Measurements from ENCODE around the gene PELO. TPM values are rescaled to one million over a fixed set of nuclear protein-coding genes. Genes with fewer than 3 reads are reported as not detected.

PELO gene
- total RNA-seq, 3 donors from 2014 or later = 14.9 to 59.4 (median 17.9) TPM

DNA sequence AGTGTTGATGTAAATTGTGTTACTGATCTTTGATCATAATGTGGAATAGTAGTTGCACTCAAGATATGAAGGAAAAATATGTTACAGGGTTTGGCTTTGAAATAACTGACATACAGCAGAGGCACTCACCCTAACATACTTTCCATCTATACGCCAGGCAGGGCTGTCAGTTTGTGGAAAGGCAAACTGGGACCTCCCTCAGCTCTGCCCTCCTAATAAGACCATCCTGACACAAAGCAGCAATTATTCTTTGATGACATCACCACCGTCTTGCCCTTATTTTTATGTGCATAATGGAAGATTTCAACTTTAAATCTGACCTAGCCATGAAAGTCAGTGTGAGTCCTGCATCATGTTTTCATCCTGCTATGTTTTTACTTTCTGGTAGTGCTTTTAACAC is 42.9 kb downstream of the PELO start:
- no peak for ATAC-seq
- TF ChIP-seq, protein P1, sequence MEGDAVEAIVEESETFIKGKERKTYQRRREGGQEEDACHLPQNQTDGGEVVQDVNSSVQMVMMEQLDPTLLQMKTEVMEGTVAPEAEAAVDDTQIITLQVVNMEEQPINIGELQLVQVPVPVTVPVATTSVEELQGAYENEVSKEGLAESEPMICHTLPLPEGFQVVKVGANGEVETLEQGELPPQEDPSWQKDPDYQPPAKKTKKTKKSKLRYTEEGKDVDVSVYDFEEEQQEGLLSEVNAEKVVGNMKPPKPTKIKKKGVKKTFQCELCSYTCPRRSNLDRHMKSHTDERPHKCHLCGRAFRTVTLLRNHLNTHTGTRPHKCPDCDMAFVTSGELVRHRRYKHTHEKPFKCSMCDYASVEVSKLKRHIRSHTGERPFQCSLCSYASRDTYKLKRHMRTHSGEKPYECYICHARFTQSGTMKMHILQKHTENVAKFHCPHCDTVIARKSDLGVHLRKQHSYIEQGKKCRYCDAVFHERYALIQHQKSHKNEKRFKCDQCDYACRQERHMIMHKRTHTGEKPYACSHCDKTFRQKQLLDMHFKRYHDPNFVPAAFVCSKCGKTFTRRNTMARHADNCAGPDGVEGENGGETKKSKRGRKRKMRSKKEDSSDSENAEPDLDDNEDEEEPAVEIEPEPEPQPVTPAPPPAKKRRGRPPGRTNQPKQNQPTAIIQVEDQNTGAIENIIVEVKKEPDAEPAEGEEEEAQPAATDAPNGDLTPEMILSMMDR (IDR thresholded peaks at IDR 0.05) = no peak
- no peaks in the 10 kb centered on the region for H3K36me3 ChIP-seq (ENCODE audit: low read depth)
- DNase-seq = no peak
- intact Hi-C loops (cut with DNase I, micrococcal nuclease) = no loop called here
- no peaks in the 10 kb centered on the region for H3K9me3 ChIP-seq
- H3K4me3 ChIP-seq = no peak overlapping the region
- no peaks in the 10 kb centered on the region for H3K4me1 ChIP-seq (ENCODE audit: low read depth)

DNA sequence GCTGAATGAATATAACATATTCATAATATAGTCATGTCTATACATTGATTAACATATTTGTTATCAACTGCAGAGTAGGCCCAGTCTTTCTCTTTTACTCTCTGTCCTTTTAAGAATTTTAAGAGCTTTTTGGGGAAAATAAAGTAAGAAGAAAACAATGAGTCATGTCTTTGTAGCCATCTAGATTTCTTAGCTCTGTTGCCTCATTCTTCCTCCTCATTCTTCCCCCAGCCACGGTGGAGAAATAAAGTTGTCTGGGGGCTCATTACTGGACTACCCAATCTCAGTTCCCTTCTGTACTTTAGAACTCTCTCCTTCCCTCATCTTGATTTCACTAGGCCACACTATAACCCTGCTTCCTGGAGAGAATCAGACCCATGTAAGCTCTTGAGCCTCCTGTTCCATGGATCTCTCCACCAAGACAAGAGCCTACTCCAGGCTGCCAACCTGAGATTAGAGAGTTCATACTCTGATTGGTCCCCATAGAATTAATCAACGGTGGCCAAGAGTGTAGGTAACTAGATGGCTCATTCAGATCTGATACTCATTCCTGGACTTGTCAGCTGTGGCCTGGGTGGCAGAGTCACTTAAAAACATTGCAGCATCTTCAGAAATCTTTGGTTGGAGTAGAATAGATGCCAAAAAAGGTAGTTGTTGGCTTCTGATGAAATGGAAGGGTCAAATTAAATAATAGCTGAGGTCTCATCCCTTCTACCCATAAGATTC is 44.2 kb downstream of the PELO start:
- H3K4me3 ChIP-seq = no peak overlapping the region
- no peaks in the 10 kb centered on the region for H3K36me3 ChIP-seq (ENCODE audit: low read depth)
- intact Hi-C loops (cut with DNase I, micrococcal nuclease) = no loop called here
- no peak for ATAC-seq
- DNase-seq = no peak
- TF ChIP-seq, protein P1 (IDR thresholded peaks at IDR 0.05) = no peak
- no peaks in the 10 kb centered on the region for H3K4me1 ChIP-seq (ENCODE audit: low read depth)
- no peaks in the 10 kb centered on the region for H3K9me3 ChIP-seq

DNA sequence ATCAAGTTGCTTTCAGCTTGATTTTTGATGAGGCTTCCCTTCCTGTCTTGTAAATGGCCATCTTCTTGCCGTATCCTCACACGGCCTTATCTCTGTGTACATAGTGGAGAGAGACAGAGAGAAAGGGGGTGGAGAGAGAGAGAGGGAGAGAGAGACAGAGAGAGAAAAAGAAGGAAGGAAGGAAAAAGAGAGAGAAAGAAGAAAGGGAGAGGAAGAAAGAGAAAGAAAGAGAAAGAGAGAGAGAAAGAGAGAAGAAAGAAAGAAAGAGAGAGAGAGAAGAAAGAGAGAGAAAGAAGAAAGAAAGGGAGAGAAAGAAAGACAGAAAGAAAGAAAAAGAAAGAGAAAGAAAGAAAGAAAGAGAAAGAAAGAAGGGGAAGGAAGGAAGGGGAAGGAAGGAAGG is 46.6 kb downstream of the PELO start:
- H3K36me3 ChIP-seq (ENCODE audit: low read depth) = no peaks in the 10 kb centered on the region
- H3K9me3 ChIP-seq = no peaks in the 10 kb centered on the region
- intact Hi-C loops (cut with DNase I, micrococcal nuclease) = no loop called here
- DNase-seq (no peak), ATAC-seq (no peak)
- no peak overlapping the region for H3K4me3 ChIP-seq
- TF ChIP-seq, protein P1 (IDR thresholded peaks at IDR 0.05) = no peak
- no peaks in the 10 kb centered on the region for H3K4me1 ChIP-seq (ENCODE audit: low read depth)

DNA sequence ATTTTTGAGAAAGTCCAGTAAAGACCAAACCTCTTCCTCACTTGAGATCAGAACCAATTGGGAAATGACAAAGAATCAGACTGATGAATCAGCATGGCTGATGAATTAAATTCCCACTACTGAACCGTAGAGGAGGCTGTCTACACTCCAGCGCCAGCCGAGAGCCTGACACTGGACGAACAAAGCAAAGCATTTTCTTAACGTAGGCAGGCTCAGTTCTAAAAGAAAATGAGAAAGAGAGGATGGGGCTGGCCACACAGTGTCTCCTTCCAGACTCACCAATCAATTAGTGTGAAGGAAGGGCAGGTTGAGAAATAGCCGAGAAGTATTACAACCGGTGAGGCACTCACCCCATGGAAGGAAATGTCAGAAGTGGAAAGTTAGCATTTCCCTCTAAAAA is 49.4 kb downstream of the PELO start:
- H3K36me3 ChIP-seq (ENCODE audit: low read depth) = no peaks in the 10 kb centered on the region
- intact Hi-C loops (cut with DNase I, micrococcal nuclease) = no loop called here
- no peaks in the 10 kb centered on the region for H3K4me1 ChIP-seq (ENCODE audit: low read depth)
- no peak for ATAC-seq
- DNase-seq = no peak
- TF ChIP-seq, protein P1 (IDR thresholded peaks at IDR 0.05) = no peak
- no peaks in the 10 kb centered on the region for H3K9me3 ChIP-seq
- H3K4me3 ChIP-seq = no peak overlapping the region

Other genes with a start within 250 kb of the PELO start
- 100 to 1,000 TPM in 1 of 3 donors, 10 to 100 TPM in 2; 18.7 to 207 (median 42.0) TPM for gene ITGA1, start within 50 bp of the PELO start, total RNA-seq
- 10 to 100 TPM in 2 of 3 donors, 1 to 10 TPM in 1; 8.0 to 20.3 (median 17.6) TPM for gene ITGA2, start 201.4 kb downstream of the PELO start, total RNA-seq